ENCODE results near the gene PCK1.

GRCh38 chr20:57548177-57549058, 12.5 kb upstream of the PCK1 start:
- no peak for TF ChIP-seq POLR2AphosphoS5 (IDR thresholded peaks at IDR 0.05; ENCODE audit: low read depth, low read length)
- no peak for TF ChIP-seq SIN3A (IDR thresholded peaks at IDR 0.05; ENCODE audit: borderline replicate concordance, insufficient read depth, low read length)
